ENCODE results near the gene PDZD7.
"Not testable (repeated sequence)": the region's sequence is repeated elsewhere in the genome, so short reads cannot be mapped to it uniquely, and the experiment has no call there.

PDZD7 gene

DNA sequence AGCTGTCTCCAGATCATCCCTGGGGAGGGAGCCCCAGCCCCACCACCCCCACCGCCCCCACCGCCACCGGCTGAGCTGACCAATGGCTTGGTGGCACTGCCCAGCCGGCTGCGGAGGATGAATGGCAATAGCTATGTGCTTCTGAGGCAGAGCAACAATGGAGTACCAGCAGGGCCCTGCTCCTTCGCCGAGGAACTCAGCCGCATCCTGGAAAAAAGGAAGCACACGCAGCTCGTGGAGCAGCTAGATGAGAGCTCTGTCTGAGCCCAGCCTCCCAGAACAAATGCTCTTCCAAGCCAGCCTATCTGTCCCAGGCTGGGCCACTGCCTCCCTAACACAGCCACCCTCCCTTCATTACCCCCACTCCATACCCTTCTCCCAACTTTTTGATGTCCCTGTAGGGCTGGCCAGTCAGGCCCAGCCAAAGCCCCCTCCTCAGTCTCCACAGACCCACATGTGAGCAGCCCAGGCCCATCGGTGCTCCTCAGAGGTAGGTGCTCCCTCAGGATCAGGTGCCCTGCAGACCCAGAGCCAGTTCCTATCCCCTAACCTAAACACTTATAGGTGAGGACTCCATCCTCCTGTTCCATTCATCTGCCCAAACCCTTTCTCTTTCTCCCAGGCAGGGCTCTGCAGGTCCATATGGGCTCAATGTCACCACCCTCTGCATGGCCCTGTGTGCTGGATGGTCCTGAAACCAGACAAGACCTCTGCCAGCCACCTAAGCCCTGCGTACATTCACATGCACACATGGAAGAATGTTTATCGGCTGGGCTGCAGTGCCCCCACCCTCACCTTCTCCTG, 46.9 kb downstream of the PDZD7 start:
- DNase-seq (ENCODE audit: low read depth in 2 of 2), result no peak

DNA sequence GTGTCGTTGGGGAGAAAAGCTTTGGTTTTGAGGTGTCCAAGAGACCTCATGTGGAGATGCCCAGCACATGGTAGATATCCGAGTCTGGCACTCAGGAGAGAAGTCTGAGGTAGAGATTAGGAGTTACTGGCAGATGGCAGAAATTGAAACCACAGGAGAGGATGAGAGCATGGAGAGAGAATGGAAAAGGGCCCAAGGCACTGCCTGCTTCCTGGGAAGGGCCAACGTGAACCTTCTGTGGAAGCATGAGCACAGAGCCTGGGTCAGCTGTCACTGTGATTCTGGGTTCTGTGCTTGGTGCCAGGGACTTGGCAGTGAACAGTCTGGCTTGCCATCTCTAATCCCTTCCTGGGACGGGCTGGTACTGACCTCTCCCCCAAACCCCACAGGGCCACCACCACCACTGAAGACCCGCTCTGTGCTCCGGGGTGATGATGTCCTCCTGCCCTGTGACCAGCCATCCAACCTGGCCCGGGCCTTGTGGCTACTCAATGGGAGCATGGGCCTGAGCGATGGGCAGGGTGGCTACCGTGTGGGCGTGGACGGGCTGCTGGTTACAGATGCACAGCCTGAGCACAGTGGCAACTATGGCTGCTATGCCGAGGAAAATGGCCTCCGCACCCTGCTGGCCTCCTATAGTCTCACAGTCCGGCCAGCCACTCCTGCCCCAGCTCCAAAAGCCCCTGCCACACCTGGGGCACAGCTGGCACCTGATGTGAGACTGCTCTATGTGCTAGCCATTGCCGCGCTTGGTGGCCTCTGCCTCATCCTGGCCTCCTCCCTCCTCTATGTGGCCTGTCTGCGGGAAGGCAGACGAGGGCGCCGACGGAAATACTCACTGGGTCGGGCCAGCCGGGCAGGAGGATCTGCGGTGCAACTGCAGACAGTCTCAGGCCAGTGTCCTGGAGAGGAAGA, 47.8 kb downstream of the PDZD7 start:
- no peak for DNase-seq (ENCODE audit: low read depth in 2 of 2)

GRCh38 chr10:100981178-100981772, 49.7 kb downstream of the PDZD7 start:
- no peak for DNase-seq (ENCODE audit: low read depth in 2 of 2)

DNA sequence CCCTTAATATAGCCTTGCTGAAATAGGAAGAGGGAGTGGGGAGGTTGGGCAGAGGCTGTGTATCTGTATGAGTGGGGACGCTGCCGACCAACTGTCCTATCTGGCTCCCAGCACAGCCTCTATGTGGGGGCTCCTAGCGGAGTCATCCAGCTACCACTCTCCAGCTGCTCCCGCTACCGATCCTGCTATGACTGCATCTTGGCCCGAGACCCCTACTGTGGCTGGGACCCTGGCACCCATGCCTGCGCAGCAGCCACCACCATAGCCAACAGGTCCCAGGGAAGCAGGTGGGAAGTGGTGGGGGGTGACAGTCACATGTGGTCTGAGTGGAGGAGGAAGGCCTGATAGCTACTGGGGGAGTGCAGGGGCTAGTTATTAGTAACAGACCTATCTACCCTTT, 50.2 kb downstream of the PDZD7 start:
- no peak for DNase-seq (ENCODE audit: low read depth in 2 of 2)

- DNase-seq (ENCODE audit: low read depth in 2 of 2), result no peak
Observed at GRCh38 chr10:100980311-100980710, 50.6 kb downstream of the PDZD7 start.

DNA sequence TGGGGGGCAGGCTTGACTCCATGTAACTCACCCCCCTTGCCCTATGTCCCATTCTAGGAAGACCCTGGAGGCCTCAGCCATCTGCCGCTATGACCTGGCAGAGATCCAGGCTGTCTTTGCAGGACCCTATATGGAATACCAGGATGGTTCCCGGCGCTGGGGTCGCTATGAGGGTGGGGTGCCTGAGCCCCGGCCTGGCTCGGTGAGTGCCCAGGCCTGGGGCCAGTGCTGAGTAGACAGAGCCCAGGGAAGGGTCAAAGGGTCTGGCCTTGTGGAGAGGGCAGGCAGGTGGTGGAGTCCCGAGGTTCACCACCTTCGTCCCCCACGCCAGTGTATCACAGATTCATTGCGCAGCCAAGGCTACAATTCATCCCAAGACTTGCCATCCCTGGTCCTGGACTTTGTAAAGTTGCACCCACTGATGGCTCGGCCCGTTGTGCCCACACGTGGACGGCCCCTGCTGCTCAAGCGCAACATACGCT, 51.1 kb downstream of the PDZD7 start:
- no peak for DNase-seq (ENCODE audit: low read depth in 2 of 2)

GRCh38 chr10:100978901-100979195, 52.1 kb downstream of the PDZD7 start:
- DNase-seq (ENCODE audit: low read depth in 2 of 2), result no peak

DNA sequence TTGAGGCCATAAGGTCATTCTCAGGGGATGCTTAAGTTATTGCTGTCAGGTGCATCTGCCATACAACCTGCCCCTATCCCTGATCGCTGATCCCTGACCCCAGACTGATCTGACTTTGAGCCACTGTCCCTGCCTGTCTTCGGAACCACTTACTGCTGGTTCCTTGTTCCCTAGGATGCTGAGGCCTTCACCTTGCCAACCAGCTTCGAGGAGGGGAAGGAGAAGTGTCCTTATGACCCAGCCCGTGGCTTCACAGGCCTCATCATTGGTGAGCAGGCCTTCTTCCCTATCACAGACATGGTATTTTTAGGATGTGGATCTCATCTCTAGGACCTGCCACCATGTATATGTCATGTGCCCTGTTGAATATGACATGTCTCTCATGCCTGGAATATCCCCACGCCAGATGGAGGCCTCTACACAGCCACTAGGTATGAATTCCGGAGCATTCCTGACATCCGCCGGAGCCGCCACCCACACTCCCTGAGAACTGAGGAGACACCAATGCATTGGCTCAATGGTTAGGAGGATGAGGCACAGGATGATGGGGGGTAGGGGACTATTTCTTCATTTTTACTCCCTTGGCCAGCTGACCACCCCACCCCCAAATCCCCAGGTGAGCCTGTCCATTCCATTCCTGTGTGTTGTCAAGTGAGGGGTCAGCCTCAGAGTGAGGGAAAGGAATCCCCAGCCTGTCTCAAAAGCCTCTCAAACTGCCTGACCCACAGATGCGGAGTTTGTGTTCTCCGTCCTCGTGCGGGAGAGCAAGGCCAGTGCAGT, 52.6 kb downstream of the PDZD7 start:
- no peak for DNase-seq (ENCODE audit: low read depth in 2 of 2)

DNA sequence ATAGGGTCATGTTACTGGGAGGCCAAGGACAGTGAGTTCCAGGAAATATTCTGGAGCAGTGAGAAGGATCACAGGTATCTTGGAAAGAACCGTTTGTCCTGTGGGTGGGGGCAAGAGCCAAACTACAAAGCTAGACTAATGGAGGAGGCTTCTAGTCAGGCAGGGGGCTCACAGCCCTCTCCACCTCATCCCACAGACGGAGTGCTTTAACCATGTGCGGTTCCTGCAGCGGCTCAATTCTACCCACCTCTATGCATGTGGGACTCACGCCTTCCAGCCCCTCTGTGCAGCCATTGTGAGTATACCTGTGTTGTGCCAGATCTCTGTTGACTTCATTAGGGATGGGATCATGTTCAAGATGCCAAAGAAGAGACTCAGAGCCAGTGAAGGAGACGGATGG, 53.5 kb downstream of the PDZD7 start:
- DNase-seq (ENCODE audit: low read depth in 2 of 2), result no peak

DNA sequence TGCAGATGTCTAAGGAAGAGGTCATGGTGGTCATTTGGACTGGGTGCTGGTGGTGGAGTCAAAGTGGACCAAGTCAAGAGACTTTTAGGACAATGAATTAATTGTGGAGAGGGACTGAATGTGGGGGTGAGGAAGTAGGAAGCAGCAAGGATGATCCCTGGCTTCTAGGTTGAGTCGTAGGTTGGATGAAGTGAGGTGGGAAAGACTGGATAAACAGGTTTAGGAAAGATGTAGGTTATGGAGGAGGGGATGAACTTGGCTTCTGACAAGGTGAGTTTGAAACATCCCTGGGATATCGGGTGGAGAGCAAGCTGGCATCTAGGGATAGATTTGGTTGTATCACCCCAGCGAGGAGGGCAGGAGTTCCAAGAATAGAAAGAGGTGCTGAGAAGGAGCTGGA, 54.0 kb downstream of the PDZD7 start:
- no peak for DNase-seq (ENCODE audit: low read depth in 2 of 2)

DNA sequence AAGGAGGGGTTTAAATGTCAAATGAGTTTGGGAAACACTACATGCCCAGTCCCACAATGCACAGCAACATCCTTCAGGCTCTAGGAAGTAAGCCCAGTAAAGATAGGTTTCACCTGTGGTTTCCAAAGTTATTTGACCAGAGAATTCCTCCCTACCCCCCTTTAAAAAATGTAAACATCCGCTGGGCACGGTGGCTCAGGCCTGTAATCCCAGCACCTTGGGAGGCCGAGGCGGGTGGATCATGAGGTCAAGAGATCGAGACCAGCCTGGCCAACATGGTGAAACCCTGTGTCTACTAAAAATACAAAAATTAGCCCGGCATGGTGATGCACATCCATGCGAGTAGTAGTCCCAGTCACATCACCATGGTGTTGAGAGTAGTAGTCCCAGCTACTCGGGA, 55.5 kb downstream of the PDZD7 start:
- DNase-seq (ENCODE audit: low read depth in 2 of 2), result not testable (repeated sequence)

DNA sequence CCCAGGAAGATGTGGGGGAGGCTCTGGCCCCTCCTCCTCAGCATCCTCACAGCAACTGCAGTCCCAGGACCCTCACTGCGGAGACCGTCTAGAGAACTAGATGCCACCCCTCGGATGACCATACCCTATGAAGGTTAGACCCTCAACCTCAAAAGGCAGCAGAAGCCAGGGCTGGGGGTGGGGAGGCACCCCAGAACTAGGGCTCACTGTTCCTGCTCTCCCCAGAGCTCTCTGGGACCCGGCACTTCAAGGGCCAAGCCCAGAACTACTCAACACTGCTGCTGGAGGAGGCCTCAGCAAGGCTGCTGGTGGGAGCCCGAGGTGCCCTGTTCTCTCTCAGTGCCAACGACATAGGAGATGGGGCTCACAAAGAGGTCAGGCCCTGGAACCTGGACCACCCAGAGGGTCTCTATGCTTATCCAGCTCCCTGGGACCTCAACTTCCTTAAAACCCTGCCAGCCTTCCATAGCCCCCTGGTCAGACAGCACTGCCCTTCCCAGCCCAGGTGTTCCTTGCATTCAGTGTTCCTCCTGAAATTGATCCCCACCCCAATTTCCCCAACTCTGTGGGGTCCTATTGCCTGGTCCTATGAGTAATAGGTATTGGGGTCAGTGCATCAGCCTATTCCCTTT, 57.9 kb downstream of the PDZD7 start:
- DNase-seq (ENCODE audit: low read depth in 2 of 2), result no peak

- DNase-seq (ENCODE audit: low read depth in 2 of 2), result no peak
Observed at GRCh38 chr10:100972115-100972903, 58.6 kb downstream of the PDZD7 start.

DNA sequence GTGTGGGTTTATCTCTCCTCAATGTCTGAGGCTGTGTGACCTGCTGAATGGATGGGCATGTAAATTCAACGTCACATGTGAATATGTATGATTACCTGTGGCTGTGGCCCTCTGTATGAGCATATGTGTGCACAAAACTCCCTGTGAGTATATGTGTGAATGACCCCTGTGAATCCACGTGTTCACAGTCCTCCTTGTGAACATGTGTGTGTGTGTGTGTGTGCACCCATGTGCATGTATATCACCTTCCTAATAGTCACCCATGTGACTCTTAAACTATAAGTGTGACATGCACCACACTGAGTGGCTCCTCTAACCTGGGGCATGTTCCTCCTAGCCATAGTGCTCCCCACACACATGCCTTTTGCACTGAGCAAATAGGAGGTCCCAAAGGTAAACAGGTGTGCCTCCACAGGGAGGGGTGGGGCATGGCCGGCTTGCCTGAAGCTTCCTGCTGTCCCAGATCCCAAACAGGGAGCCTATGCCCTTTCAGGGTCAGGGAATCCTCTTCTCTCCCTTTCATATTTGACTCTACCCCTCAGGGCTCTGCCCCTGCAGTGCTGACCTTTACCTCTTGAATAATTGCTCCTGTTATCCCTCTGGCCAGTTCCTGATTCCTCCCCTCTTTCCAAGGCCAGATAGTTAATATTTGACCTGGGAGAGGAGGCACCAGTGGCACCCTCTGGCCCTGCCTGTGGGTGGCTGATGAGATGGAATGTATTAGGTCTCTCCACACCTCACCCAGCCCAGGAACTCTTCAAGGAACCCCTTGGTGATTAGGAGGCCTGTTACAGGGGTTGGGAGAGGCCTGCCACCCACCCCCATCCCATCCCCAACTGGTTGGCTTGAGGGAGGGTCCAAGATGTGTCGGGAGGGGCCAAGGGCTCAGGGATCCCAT, 59.8 kb downstream of the PDZD7 start:
- DNase-seq (ENCODE audit: low read depth in 2 of 2), result no peak

DNA sequence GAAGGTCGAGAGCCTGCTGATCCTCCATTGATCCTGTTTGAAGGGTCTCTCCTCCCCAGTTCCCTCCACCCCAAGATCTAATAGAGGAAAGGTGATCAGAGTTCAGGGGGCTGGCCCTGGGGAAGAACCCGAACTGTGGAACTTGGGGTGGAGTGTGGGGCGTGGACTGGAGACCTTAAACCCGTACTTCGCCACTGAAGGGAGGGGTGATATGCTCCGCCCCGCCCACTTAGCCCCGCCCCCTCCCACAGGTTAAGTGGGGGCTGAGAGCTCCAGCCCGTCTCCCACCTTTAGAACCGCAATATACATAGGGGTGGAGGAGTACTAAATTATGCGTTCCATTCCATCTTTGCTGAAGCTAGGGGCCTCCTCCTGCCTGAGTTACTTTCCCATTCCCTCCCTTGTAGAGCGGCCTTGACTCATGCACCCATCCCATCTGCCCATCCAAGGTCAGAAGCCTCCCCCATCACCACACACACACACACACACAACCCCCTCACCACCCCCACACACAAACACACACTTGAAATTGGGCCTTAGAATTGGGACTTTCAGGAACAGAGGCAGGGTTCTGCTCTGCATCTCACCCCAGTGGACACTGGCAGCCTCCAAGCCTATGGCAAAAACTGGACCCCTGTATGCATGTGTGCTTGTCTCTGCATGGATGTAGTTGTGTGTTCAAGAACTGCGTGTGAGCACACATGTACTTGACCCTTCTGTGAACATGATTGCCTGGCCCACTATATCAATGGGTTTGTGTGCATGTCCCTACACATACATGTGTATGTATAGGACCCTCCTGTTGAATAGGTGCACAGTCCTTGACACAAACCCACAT, 60.6 kb downstream of the PDZD7 start:
- DNase-seq (ENCODE audit: low read depth in 2 of 2), result no peak

GRCh38 chr10:100969187-100970075, 61.5 kb downstream of the PDZD7 start, which contains the start of gene SEMA4G:
TSS of gene SEMA4G (plus strand) at chr10:100969504. CDS start at chr10:100972913, 3,409 bp downstream.
- no peak for DNase-seq (ENCODE audit: low read depth in 2 of 2)

GRCh38 chr10:100968863-100969186, 62.1 kb downstream of the PDZD7 start:
- no peak for DNase-seq (ENCODE audit: low read depth in 2 of 2)

Data from fibroblast of skin of left biceps (primary cell).